GM23248 (cell line): ENCODE data around the gene CDKAL1. TPM values are rescaled to one million over a fixed set of nuclear protein-coding genes. Genes with fewer than 3 reads are reported as not detected.
"Not testable (repeated sequence)": the region's sequence is repeated elsewhere in the genome, so short reads cannot be mapped to it uniquely, and the experiment has no call there.

Experiments
- DNase-seq: peaks from one replicate; pipeline ENCODE4 v3.0.0-alpha.2; 2015
- H2AFZ ChIP-seq: fragments of 200-600 bp; sonication (generic); 2 replicates; pipeline ENCODE4 v1.6.1; 2016; ENCODE audit warnings: antibody characterized with exemption
- H3F3A ChIP-seq: fragments of 200-600 bp; sonication (generic); 2 replicates; pipeline ENCODE4 v1.6.1; 2016; ENCODE audit warnings: mild to moderate bottlenecking, antibody characterized with exemption, mixed run types; ENCODE audit not compliant: insufficient read depth
- H3K27ac ChIP-seq: fragments of 200-600 bp; sonication (generic); 2 replicates; pipeline ENCODE4 v1.5.1; 2016; ENCODE audit warnings: mild to moderate bottlenecking
- H3K27me3 ChIP-seq: fragments of 200-600 bp; sonication (generic); replicated peaks from 2 replicates; pipeline ENCODE4 v1.6.1; 2016; ENCODE audit warnings: mild to moderate bottlenecking; ENCODE audit not compliant: insufficient read depth
- H3K36me3 ChIP-seq: fragments of 200-600 bp; sonication (generic); 2 replicates; pipeline ENCODE4 v1.6.1; 2016; ENCODE audit warnings: low read depth, mild to moderate bottlenecking
- H3K4me1 ChIP-seq: fragments of 200-600 bp; sonication (generic); 2 replicates; pipeline ENCODE4 v1.6.1; 2016; ENCODE audit warnings: mild to moderate bottlenecking; ENCODE audit not compliant: insufficient read depth
- H3K4me2 ChIP-seq: fragments of 200-600 bp; sonication (generic); one replicate; pipeline ENCODE4 v1.6.1; 2016; ENCODE audit warnings: mild to moderate bottlenecking; ENCODE audit not compliant: unreplicated experiment
- H3K4me3 ChIP-seq: fragments of 200-600 bp; sonication (generic); 2 replicates; pipeline ENCODE4 v1.5.1; 2016; ENCODE audit warnings: mild to moderate bottlenecking
- H3K79me2 ChIP-seq: fragments of 200-600 bp; sonication (generic); 2 replicates; pipeline ENCODE4 v1.6.1; 2016; ENCODE audit warnings: mild to moderate bottlenecking; ENCODE audit not compliant: insufficient read depth
- H3K9ac ChIP-seq: fragments of 200-600 bp; sonication (generic); 2 replicates; pipeline ENCODE4 v1.6.1; 2016; ENCODE audit warnings: mild to moderate bottlenecking
- H3K9me2 ChIP-seq: fragments of 200-600 bp; sonication (generic); 2 replicates; pipeline ENCODE4 v1.6.1; 2016; ENCODE audit warnings: mixed run types, mild to moderate bottlenecking, moderate library complexity; ENCODE audit not compliant: insufficient read depth
- H3K9me3 ChIP-seq: fragments of 200-600 bp; sonication (generic); one replicate; pipeline ENCODE4 v1.6.1; 2017; ENCODE audit warnings: low read depth
- H4K20me1 ChIP-seq: fragments of 200-600 bp; sonication (generic); 2 replicates; pipeline ENCODE4 v1.6.0; 2016; ENCODE audit not compliant: insufficient read depth
- EZH2 ChIP-seq: fragments of 200-600 bp; sonication (generic); IDR thresholded peaks from 2 replicates; pipeline ENCODE4 v1.6.1; 2018; ENCODE audit warnings: antibody characterized with exemption, mild to moderate bottlenecking; ENCODE audit not compliant: insufficient read depth, poor library complexity, severe bottlenecking
- EZH2phosphoT487 ChIP-seq: fragments of 200-600 bp; sonication (generic); IDR thresholded peaks from 2 replicates; pipeline ENCODE4 v1.6.1; 2018; ENCODE audit warnings: antibody characterized with exemption, moderate library complexity, mild to moderate bottlenecking, low read depth; ENCODE audit not compliant: insufficient read depth
- WGBS, 2 experiments: methylation state at CpG; one replicate each; pipeline ENCODE4 v1.1.6; 2015 to 2017; ENCODE audit warnings: low lambda C conversion rate in 2 of 2, low coverage in 1 of 2; ENCODE audit errors: missing lambda C conversion rate in 2 of 2; 5-methylcytosine and 5-hydroxymethylcytosine counted together
- in situ Hi-C: fragments of 300-500 bp; cut with MboI; formaldehyde crosslinking; loops from 2 replicates; pipeline ENCODE4 v1.15.0; 2020
- polyA plus RNA-seq: library from polyadenylated mRNA; unstranded; fragments of >200 nt; fragmentation: Nextera tagmentation; extraction: Ambion mirVana; gene quantifications from 2 replicates; pipeline ENCODE4 v1.2.1, GENCODE V29; 2016
- total RNA-seq: library from RNA; depleted of rRNA; stranded (reverse); fragments of >200 nt; shearing (Covaris generic); gene quantifications from 2 replicates; pipeline ENCODE4 v1.2.3, GENCODE V29; 2014

Gene CDKAL1
- total and polyA plus RNA-seq, 2 experiments from 2014 or later = 7.5 to 10.8 TPM

GRCh38 chr6:21049572-21049971 is 515.3 kb downstream of the CDKAL1 start:
- Histone ChIP-seq H3K27ac (no peak overlapping the region), H3K27me3 (no peaks in the 10 kb centered on the region), H3K9me3 (no peaks in the 10 kb centered on the region), H3K9ac (no peak overlapping the region), H3K4me2 (peak overlapping the region; percentile 1), H3K9me2 (no peaks in the 10 kb centered on the region), H4K20me1 (no peaks in the 10 kb centered on the region), H3K36me3 (no peaks in the 10 kb centered on the region), H2AFZ (no peak overlapping the region), H3F3A (peaks cover 8% of the 10 kb centered on the region; the same call in 1 of the 2 replicates), H3K4me3 (no peak overlapping the region), H3K4me1 (peaks cover 16% of the 10 kb centered on the region), H3K79me2 (no peaks in the 10 kb centered on the region)
- peak; percentile 47 for DNase-seq
- in situ Hi-C loops = no loop called here
- no peak for TF ChIP-seq EZH2
- TF ChIP-seq EZH2phosphoT487 = no peak

- H3K9ac ChIP-seq = no peak overlapping the region
- H3K9me3 ChIP-seq = no peaks in the 10 kb centered on the region
- peaks cover 16% of the 10 kb centered on the region for H3K4me1 ChIP-seq
- H3K27me3 ChIP-seq = no peaks in the 10 kb centered on the region
- in situ Hi-C loops = no loop called here
- TF ChIP-seq EZH2 (no peak), EZH2phosphoT487 (no peak)
- H2AFZ ChIP-seq = no peak overlapping the region
- H3F3A ChIP-seq = peaks cover 8% of the 10 kb centered on the region; the same call in 1 of the 2 replicates
- H3K4me2 ChIP-seq = no peak overlapping the region
- H3K9me2 ChIP-seq = no peaks in the 10 kb centered on the region
- no peaks in the 10 kb centered on the region for H3K79me2 ChIP-seq
- no peak overlapping the region for H3K27ac ChIP-seq
- H3K36me3 ChIP-seq = no peaks in the 10 kb centered on the region
- H4K20me1 ChIP-seq = no peaks in the 10 kb centered on the region
- no peak for DNase-seq
- H3K4me3 ChIP-seq = no peak overlapping the region
- WGBS, 2 experiments = 91 to 93% methylated on average over 2 of the region's 2 CpGs
These were observed 516.7 kb downstream of the CDKAL1 start for GRCh38 chr6:21050935-21051334.

GRCh38 chr6:21051777-21052176 is 517.5 kb downstream of the CDKAL1 start:
- peaks cover 8% of the 10 kb centered on the region; the same call in 1 of the 2 replicates for H3F3A ChIP-seq
- in situ Hi-C loops = no loop called here
- TF ChIP-seq EZH2 (no peak), EZH2phosphoT487 (no peak)

GRCh38 chr6:21053612-21054011 is 519.4 kb downstream of the CDKAL1 start:
- WGBS, 2 experiments = 96 to 99% methylated on average over 4 of the region's 4 CpGs
- in situ Hi-C loops = no loop called here

More at GRCh38 chr6:21051777-21052176, 517.5 kb downstream of the CDKAL1 start:
- no peaks in the 10 kb centered on the region for H3K9me2 ChIP-seq
- no peaks in the 10 kb centered on the region for H3K36me3 ChIP-seq
- H3K4me1 ChIP-seq = peaks cover 16% of the 10 kb centered on the region
- no peak overlapping the region for H3K9ac ChIP-seq
- no peak overlapping the region for H3K4me3 ChIP-seq
- DNase-seq = no peak
- H3K79me2 ChIP-seq = no peaks in the 10 kb centered on the region
- no peak overlapping the region for H3K27ac ChIP-seq
- no peaks in the 10 kb centered on the region for H3K9me3 ChIP-seq
- H2AFZ ChIP-seq = no peak overlapping the region
- no peak overlapping the region for H3K4me2 ChIP-seq
- H4K20me1 ChIP-seq = no peaks in the 10 kb centered on the region
- no peaks in the 10 kb centered on the region for H3K27me3 ChIP-seq

GRCh38 chr6:21055480-21055879 is 521.2 kb downstream of the CDKAL1 start:
- H3K9me2 ChIP-seq, H3K36me3 ChIP-seq, H3F3A ChIP-seq, H2AFZ ChIP-seq, H3K4me3 ChIP-seq, H3K9ac ChIP-seq, H4K20me1 ChIP-seq, H3K79me2 ChIP-seq, H3K27me3 ChIP-seq, H3K27ac ChIP-seq, H3K4me1 ChIP-seq, H3K9me3 ChIP-seq, in situ Hi-C loops, DNase-seq, H3K4me2 ChIP-seq: not testable (repeated sequence)
- WGBS, 2 experiments = 94% methylated on average over 2 of the region's 2 CpGs

More at GRCh38 chr6:21053612-21054011, 519.4 kb downstream of the CDKAL1 start:
- Histone ChIP-seq H3K27me3 (no peaks in the 10 kb centered on the region), H4K20me1 (no peaks in the 10 kb centered on the region), H2AFZ (no peak overlapping the region), H3K4me2 (no peak overlapping the region), H3F3A (peaks cover 8% of the 10 kb centered on the region; the same call in 1 of the 2 replicates), H3K4me3 (no peak overlapping the region), H3K9me3 (no peaks in the 10 kb centered on the region), H3K9me2 (no peaks in the 10 kb centered on the region), H3K4me1 (peaks cover 16% of the 10 kb centered on the region), H3K36me3 (no peaks in the 10 kb centered on the region), H3K79me2 (no peaks in the 10 kb centered on the region), H3K27ac (no peak overlapping the region), H3K9ac (no peak overlapping the region)
- no peak for TF ChIP-seq EZH2phosphoT487
- no peak for TF ChIP-seq EZH2
- peak; percentile 26 for DNase-seq
